Gastrocnemius medialis (tissue), 4 donors: ENCODE results near the gene VPS26C.

ENCODE experiments used
- POLR2A ChIP-seq, 2 donors: fragments of 450-650 bp; IDR thresholded peaks; one replicate each; pipeline ENCODE4 v1.6.1; 2017; ENCODE audit warnings: antibody characterized with exemption in 2 of 2, mild to moderate bottlenecking in 2 of 2, moderate library complexity in 2 of 2
- TF ChIP-seq, protein P1 (sequence below), 5 experiments: fragments of 450-650 bp in 3 of 5; fragments of 200-600 bp in 2 of 5; sonication (generic) in 2 of 5; IDR thresholded peaks in 4 of 5; conservative IDR thresholded peaks in 1 of 5; 1 replicate in 4 of 5; 2 replicates in 1 of 5; pipeline ENCODE4 v1.5.1; 2016 to 2019; ENCODE audit warnings: antibody characterized with exemption in 5 of 5, mild to moderate bottlenecking in 3 of 5, moderate library complexity in 3 of 5

DNA sequence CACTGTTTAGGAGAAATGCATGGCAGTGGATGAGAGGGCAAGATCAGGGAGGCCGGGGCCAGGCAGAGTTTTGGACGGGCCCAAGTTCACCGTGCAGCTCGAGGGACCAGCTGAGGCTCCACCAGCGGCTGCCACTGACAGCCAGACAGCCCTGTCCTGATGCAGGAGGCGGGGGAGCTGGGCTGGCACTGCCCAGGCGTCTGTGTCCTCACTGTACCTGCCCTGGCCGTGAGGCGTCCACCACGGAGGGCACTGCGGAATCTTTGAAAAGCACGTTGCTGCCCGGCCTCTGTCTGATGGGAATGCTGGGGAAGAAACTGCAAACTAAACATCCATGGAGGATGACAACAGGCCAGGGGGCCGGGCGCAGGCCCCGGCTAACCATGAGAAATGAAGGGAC lies 35.5 kb downstream of the VPS26C start:
- TF ChIP-seq, protein P1, sequence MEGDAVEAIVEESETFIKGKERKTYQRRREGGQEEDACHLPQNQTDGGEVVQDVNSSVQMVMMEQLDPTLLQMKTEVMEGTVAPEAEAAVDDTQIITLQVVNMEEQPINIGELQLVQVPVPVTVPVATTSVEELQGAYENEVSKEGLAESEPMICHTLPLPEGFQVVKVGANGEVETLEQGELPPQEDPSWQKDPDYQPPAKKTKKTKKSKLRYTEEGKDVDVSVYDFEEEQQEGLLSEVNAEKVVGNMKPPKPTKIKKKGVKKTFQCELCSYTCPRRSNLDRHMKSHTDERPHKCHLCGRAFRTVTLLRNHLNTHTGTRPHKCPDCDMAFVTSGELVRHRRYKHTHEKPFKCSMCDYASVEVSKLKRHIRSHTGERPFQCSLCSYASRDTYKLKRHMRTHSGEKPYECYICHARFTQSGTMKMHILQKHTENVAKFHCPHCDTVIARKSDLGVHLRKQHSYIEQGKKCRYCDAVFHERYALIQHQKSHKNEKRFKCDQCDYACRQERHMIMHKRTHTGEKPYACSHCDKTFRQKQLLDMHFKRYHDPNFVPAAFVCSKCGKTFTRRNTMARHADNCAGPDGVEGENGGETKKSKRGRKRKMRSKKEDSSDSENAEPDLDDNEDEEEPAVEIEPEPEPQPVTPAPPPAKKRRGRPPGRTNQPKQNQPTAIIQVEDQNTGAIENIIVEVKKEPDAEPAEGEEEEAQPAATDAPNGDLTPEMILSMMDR (IDR thresholded peaks at IDR 0.05 in 4 of 5, conservative IDR thresholded peaks at IDR 0.05 in 1 of 5) = no peak
- no peak for TF ChIP-seq POLR2A (IDR thresholded peaks at IDR 0.05)
